Osteocyte (in vitro differentiated cells): ENCODE data around the gene PLXNA1. TPM values are rescaled to one million over a fixed set of nuclear protein-coding genes. Genes with fewer than 3 reads are reported as not detected.

Experiments
- DNase-seq: peaks from one replicate; pipeline ENCODE4 v3.0.0; 2021; ENCODE audit warnings: mixed read lengths; ENCODE audit not compliant: unreplicated experiment; ENCODE audit errors: extremely low spot score
- H3K27ac Mint-ChIP-seq: one replicate; pipeline ENCODE4 v1.8.0; 2021; ENCODE audit warnings: mild to moderate bottlenecking, mixed read lengths; ENCODE audit not compliant: unreplicated experiment
- H3K27me3 Mint-ChIP-seq: one replicate; pipeline ENCODE4 v1.8.0; 2021; ENCODE audit warnings: mixed read lengths; ENCODE audit not compliant: unreplicated experiment
- H3K36me3 Mint-ChIP-seq: one replicate; pipeline ENCODE4 v1.8.0; 2021; ENCODE audit warnings: mixed read lengths; ENCODE audit not compliant: unreplicated experiment
- H3K4me1 Mint-ChIP-seq: one replicate; pipeline ENCODE4 v1.8.0; 2021; ENCODE audit warnings: mixed read lengths; ENCODE audit not compliant: unreplicated experiment
- H3K4me3 Mint-ChIP-seq: one replicate; pipeline ENCODE4 v1.8.0; 2021; ENCODE audit warnings: mild to moderate bottlenecking, moderate library complexity, mixed read lengths; ENCODE audit not compliant: unreplicated experiment
- H3K9me3 Mint-ChIP-seq: one replicate; pipeline ENCODE4 v1.8.0; 2021; ENCODE audit warnings: mixed read lengths; ENCODE audit not compliant: unreplicated experiment
- CTCF ChIP-seq: fragments of 200-600 bp; sonication (generic); IDR thresholded peaks from 2 replicates; pipeline ENCODE4 v1.5.0; 2021; ENCODE audit warnings: antibody characterized with exemption, mild to moderate bottlenecking, moderate library complexity
- total RNA-seq: library from RNA; stranded (reverse); gene quantifications from 2 replicates; pipeline ENCODE4 v1.2.1, GENCODE V29; 2021

Gene PLXNA1
- total RNA-seq, 1 donor from 2014 or later = 60.5 TPM

GRCh38 chr3:127004641-127005397 lies 21.9 kb downstream of the PLXNA1 start:
- DNase-seq = no peak
- Mint-ChIP-seq H3K27ac (no peak overlapping the region), H3K4me1 (peaks cover 42% of the 10 kb centered on the region)

GRCh38 chr3:127005864-127006500 lies 23.1 kb downstream of the PLXNA1 start:
- H3K9me3 Mint-ChIP-seq = no peaks in the 10 kb centered on the region
- no peaks in the 10 kb centered on the region for H3K27me3 Mint-ChIP-seq
- DNase-seq = no peak
- peaks cover 9% of the 10 kb centered on the region for H3K36me3 Mint-ChIP-seq
- H3K4me3 Mint-ChIP-seq = no peak overlapping the region
- no peak for TF ChIP-seq CTCF
- no peak overlapping the region for H3K27ac Mint-ChIP-seq
- H3K4me1 Mint-ChIP-seq = peaks cover 43% of the 10 kb centered on the region

More at GRCh38 chr3:127004641-127005397, 21.9 kb downstream of the PLXNA1 start:
- Mint-ChIP-seq H3K4me3 (no peak overlapping the region), H3K27me3 (no peaks in the 10 kb centered on the region), H3K9me3 (no peaks in the 10 kb centered on the region), H3K36me3 (peaks cover 9% of the 10 kb centered on the region)
- TF ChIP-seq CTCF = no peak

- DNase-seq = no peak
- no peaks in the 10 kb centered on the region for H3K9me3 Mint-ChIP-seq
- H3K27me3 Mint-ChIP-seq = no peaks in the 10 kb centered on the region
- H3K36me3 Mint-ChIP-seq = peaks cover 9% of the 10 kb centered on the region
- H3K4me3 Mint-ChIP-seq = no peak overlapping the region
- no peak for TF ChIP-seq CTCF
- no peak overlapping the region for H3K27ac Mint-ChIP-seq
- peaks cover 44% of the 10 kb centered on the region for H3K4me1 Mint-ChIP-seq
These were observed 24.0 kb downstream of the PLXNA1 start for GRCh38 chr3:127006781-127007436.

- H3K4me1 Mint-ChIP-seq = peaks cover 33% of the 10 kb centered on the region
- no peak overlapping the region for H3K27ac Mint-ChIP-seq
- TF ChIP-seq CTCF = no peak
- no peaks in the 10 kb centered on the region for H3K9me3 Mint-ChIP-seq
- peaks cover 9% of the 10 kb centered on the region for H3K36me3 Mint-ChIP-seq
- H3K4me3 Mint-ChIP-seq = no peak overlapping the region
- H3K27me3 Mint-ChIP-seq = no peaks in the 10 kb centered on the region
- DNase-seq = no peak
These were observed 25.3 kb downstream of the PLXNA1 start for GRCh38 chr3:127008236-127008635.

GRCh38 chr3:127009531-127009930 lies 26.6 kb downstream of the PLXNA1 start:
- no peak for DNase-seq
- Mint-ChIP-seq H3K27me3 (no peaks in the 10 kb centered on the region), H3K9me3 (no peaks in the 10 kb centered on the region), H3K36me3 (peaks cover 9% of the 10 kb centered on the region), H3K4me3 (no peak overlapping the region), H3K4me1 (peaks cover 30% of the 10 kb centered on the region), H3K27ac (peak overlapping the region; percentile 59)
- TF ChIP-seq CTCF = no peak
